DOHH2 (cell line): ENCODE data around the gene GAS2L2.

Experiments used
- EZH2phosphoT487 ChIP-seq: fragments of 200-600 bp; sonication (generic); IDR thresholded peaks from 2 replicates; pipeline ENCODE4 v1.6.1; 2017; ENCODE audit warnings: borderline replicate concordance, mild to moderate bottlenecking, antibody characterized with exemption, low read length, moderate library complexity, mixed read lengths
- TF ChIP-seq, protein P1 (sequence below): fragments of 200-600 bp; sonication (generic); IDR thresholded peaks from one replicate; pipeline ENCODE4 v1.5.1; 2014; ENCODE audit warnings: antibody characterized with exemption, mild to moderate bottlenecking, low read depth, low read length; ENCODE audit not compliant: poor library complexity, severe bottlenecking

DNA sequence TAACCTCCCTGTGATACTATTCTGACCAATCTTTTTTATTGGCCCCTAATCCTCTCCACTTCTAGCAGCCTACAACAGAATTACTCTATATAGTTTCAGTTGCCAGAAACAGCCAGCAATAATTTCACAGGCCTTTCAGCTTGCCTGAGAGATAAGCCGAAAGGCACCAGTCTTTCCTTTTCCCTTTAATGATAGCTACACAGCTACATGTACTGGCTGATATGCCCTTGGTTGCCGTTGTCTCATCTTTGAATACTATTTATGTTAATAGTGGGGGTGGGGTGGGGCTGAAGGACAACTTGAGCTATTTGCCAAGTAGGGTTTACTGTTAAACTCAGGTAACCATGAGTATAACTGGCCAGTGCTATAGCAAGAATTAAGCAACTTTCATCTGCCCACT lies 57.4 kb downstream of the GAS2L2 start:
- TF ChIP-seq, protein P1, sequence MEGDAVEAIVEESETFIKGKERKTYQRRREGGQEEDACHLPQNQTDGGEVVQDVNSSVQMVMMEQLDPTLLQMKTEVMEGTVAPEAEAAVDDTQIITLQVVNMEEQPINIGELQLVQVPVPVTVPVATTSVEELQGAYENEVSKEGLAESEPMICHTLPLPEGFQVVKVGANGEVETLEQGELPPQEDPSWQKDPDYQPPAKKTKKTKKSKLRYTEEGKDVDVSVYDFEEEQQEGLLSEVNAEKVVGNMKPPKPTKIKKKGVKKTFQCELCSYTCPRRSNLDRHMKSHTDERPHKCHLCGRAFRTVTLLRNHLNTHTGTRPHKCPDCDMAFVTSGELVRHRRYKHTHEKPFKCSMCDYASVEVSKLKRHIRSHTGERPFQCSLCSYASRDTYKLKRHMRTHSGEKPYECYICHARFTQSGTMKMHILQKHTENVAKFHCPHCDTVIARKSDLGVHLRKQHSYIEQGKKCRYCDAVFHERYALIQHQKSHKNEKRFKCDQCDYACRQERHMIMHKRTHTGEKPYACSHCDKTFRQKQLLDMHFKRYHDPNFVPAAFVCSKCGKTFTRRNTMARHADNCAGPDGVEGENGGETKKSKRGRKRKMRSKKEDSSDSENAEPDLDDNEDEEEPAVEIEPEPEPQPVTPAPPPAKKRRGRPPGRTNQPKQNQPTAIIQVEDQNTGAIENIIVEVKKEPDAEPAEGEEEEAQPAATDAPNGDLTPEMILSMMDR: no peak
- TF ChIP-seq EZH2phosphoT487: no peak
